Psoas muscle (tissue), 8 donors: ENCODE measurements around the gene WDR93. TPM values are rescaled to one million over a fixed set of nuclear protein-coding genes. Genes with fewer than 3 reads are reported as not detected.

Experiments used
- ATAC-seq, 4 donors: fragments of 200-7000 bp; cut with Tn5 transposase; one replicate each; pipeline ENCODE4 v1.9.1; 2020; ENCODE audit warnings: moderate library complexity in 3 of 4, mild to moderate bottlenecking in 2 of 4
- DNase-seq, 2 donors: peaks; one replicate each; pipeline ENCODE4 v3.0.0-alpha.2; 2020
- H3K27ac ChIP-seq: fragments of 200-600 bp; one replicate; pipeline ENCODE4 v1.8.0; 2022
- H3K27me3 ChIP-seq, 3 donors: fragments of 200-600 bp in 1 of 3; one replicate each; pipeline versions ENCODE4 v1.6.1 to v1.8.0; 2013 to 2022; ENCODE audit warnings: low read length in 2 of 3, mild to moderate bottlenecking in 2 of 3, moderate library complexity in 1 of 3; ENCODE audit not compliant: insufficient read depth in 3 of 3
- H3K36me3 ChIP-seq, 2 donors: fragments of 200-600 bp in 1 of 2; one replicate each; pipeline versions ENCODE4 v1.6.1 to v1.8.0; 2013 to 2022; ENCODE audit warnings: low read depth in 1 of 2, mild to moderate bottlenecking in 1 of 2, moderate library complexity in 1 of 2; ENCODE audit not compliant: insufficient read depth in 1 of 2
- H3K4me1 ChIP-seq: fragments of 200-600 bp; one replicate; pipeline ENCODE4 v1.8.0; 2022
- H3K4me3 ChIP-seq: fragments of 200-600 bp; one replicate; pipeline ENCODE4 v1.8.0; 2022; ENCODE audit warnings: mild to moderate bottlenecking
- H3K9me3 ChIP-seq: fragments of 200-600 bp; one replicate; pipeline ENCODE4 v1.8.0; 2022
- CTCF ChIP-seq: fragments of 200-600 bp; IDR thresholded peaks from one replicate; pipeline ENCODE4 v1.8.0; 2022; ENCODE audit warnings: antibody characterized with exemption
- WGBS, 3 donors: extraction: QIAGEN DNeasy Blood & Tissue Kit; methylation state at CpG; one replicate each; pipeline versions ENCODE4 v1.1.6 to v1.1.7; 2013; 5-methylcytosine and 5-hydroxymethylcytosine counted together
- intact Hi-C, 2 donors: fragments of 100-400 bp; cut with DNase I; formaldehyde crosslinking; loops; one replicate each; pipeline versions ENCODE4 v1.11.0 to v1.14.2; 2022
- long read RNA-seq, 2 donors: library from polyadenylated mRNA; unstranded; transcript quantifications; one replicate each; pipeline ENCODE4 v2.0.0, GENCODE V29; 2021
- polyA plus RNA-seq, 3 donors: library from polyadenylated mRNA; stranded (reverse); fragments of 200-250 nt; gene quantifications; one replicate each; pipeline ENCODE4 v1.2.3, GENCODE V29; 2013
- total RNA-seq, 4 donors: library from RNA; stranded (reverse); fragmentation: NEBNext Ultra II Directional in 2 of 4; extraction: Animal tissue kit (Norgen Biotek cat#: 25700) in 2 of 4; gene quantifications; one replicate each; pipeline versions ENCODE4 v1.2.1 to v1.2.4, GENCODE V29; 2021 to 2023
- donor health status: healthy with polysubstance abuse.
- donor health status: DM: no; HTN: no; CAD: no; lungs with moderate emphysema.
- donor health status: Bipolar disorder and iron deficiency.
- donor health status: healthy.
- donor health status: DM: yes; HTN: yes; CAD: no.
- donor health status: DM: no; HTN: no; CAD: no.
- donor health status: DM: no; HTN: no; CAD: no.
- donor health status: DM: yes; HTN: yes; CAD: no.

Gene WDR93
- total RNA-seq, result not detected
- under 1 TPM in 1 of 3 donors, not detected in 2; 0.03 TPM for polyA plus RNA-seq
- long read RNA-seq, donor 1, result 0 reads
- long read RNA-seq, donor 2, result 0 reads

- TF ChIP-seq CTCF, result no peak
- DNase-seq (peak; percentile 84 to 91), ATAC-seq (peak; percentile 97 to 98 (median 98))
- intact Hi-C loops, result no loop called here
- Histone ChIP-seq H3K9me3 (no peaks in the 10 kb centered on the region), H3K27ac (peak within 1 kb of the TSS; percentile 72), H3K27me3 (no peaks in the 10 kb centered on the region), H3K4me1 (no peaks in the 10 kb centered on the region), H3K4me3 (peak within 1 kb of the TSS; percentile 86), H3K36me3 (peaks cover 0 to 8% of the 10 kb centered on the region in 2 donors)
- 2 to 3% (median 3%) methylated on average over 60 of the region's 60 CpGs for WGBS, 3 donors
Observed at GRCh38 chr15:89690276-89691218, at the start of gene WDR93, which contains the start of gene PEX11A. WDR93 (plus strand) TSS chr15:89690811; CDS start chr15:89701747, 10,936 bp downstream. PEX11A (minus strand) TSS chr15:89690754; CDS start chr15:89690632, 122 bp downstream.

DNA sequence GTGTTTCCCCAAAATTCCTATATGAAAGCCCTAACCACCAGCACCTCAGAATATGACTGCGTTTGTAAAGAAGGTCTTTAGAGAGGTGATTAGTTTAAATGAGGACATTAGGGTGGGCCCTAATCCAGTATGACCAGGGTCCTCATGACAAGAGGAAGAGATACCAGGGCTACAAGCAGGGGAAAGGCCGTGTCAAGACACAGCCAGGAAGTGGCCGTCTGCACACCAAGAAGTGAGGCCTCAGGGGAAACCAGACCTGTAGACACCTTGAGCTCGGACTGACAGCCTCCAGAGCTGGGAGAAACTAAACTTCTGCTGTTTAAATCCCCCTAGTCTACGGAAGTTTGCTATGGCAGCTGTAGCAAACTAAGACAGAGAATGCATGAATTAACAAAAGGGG, 49.6 kb upstream of the WDR93 start:
- DNase-seq (no peak), ATAC-seq (no peak)
- TF ChIP-seq CTCF, result no peak
- H3K4me3 ChIP-seq, result no peak overlapping the region
- H3K4me1 ChIP-seq, result no peaks in the 10 kb centered on the region
- H3K9me3 ChIP-seq, result no peaks in the 10 kb centered on the region
- no peaks in the 10 kb centered on the region for H3K27me3 ChIP-seq
- H3K27ac ChIP-seq, result no peak overlapping the region
- WGBS, 3 donors, result 87 to 89% (median 87%) methylated on average over 5 of the region's 5 CpGs
- intact Hi-C loops, result no loop called here
- H3K36me3 ChIP-seq, result no peaks in the 10 kb centered on the region

- H3K4me1 ChIP-seq, result no peaks in the 10 kb centered on the region
- intact Hi-C loops, result no loop called here
- no peaks in the 10 kb centered on the region for H3K36me3 ChIP-seq
- H3K4me3 ChIP-seq, result no peak overlapping the region
- H3K27ac ChIP-seq, result no peak overlapping the region
- H3K9me3 ChIP-seq, result no peaks in the 10 kb centered on the region
- peak in 1 of 4 donors; percentile 35 for ATAC-seq
- DNase-seq, result no peak
- no peaks in the 10 kb centered on the region for H3K27me3 ChIP-seq
- WGBS, 3 donors, result 51 to 60% (median 55%) methylated on average over 11 to 16 of the region's 16 CpGs
- TF ChIP-seq CTCF, result no peak
Observed at GRCh38 chr15:89642106-89642505, 48.5 kb upstream of the WDR93 start.

DNA sequence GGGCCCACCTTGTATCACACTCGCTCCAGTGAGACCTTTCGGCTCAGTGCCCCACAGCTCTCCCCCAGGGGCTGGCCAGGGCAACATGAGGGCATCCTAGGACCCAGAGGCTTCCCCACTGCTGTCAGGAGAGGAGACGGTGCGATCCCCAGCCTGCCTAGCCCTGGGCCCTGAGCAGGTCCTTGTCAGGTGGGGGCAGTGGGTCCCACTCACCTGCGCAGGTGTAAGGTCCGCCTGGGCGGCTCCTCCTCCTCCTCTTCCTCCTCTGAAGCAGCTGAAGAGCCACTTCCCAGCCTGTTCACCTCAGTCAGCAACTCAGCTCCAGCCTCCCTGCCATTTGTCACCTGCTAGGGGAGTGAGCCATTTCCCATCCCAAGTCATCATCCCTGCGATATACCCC, 44.9 kb upstream of the WDR93 start:
- no peaks in the 10 kb centered on the region for H3K9me3 ChIP-seq
- no peaks in the 10 kb centered on the region for H3K27me3 ChIP-seq
- no peak for ATAC-seq
- TF ChIP-seq CTCF, result no peak
- no peak overlapping the region for H3K27ac ChIP-seq
- 90 to 98% (median 95%) methylated on average over 6 to 8 of the region's 8 CpGs for WGBS, 3 donors
- no peaks in the 10 kb centered on the region for H3K36me3 ChIP-seq
- intact Hi-C loops, result no loop called here
- no peak overlapping the region for H3K4me3 ChIP-seq
- DNase-seq, result no peak
- no peaks in the 10 kb centered on the region for H3K4me1 ChIP-seq
